IPS DF 19.7 (cell line): ENCODE measurements around the gene BBS9.

ENCODE experiments used
- DNase-seq: peaks from one replicate; pipeline ENCODE4 v3.0.0-alpha.2; 2013; ENCODE audit warnings: low read depth, low spot score

The BBS9 gene

DNA sequence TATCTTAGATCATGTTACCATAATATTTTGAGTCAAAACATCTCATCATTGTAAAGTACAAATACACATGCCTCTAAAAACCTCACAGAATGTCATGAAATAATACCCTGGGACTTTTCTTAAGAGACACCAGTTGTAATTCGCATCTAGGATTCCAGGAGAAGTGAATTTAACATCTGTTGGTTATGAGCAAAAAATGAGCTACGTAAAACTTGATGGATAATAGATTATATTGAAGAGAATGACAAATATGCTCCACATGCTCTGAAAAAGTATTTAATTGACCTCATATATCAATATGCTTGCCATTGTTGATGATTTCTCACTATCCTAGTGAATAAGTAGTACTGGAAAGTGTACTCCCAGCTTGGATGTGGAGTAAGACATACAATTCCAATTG is 227.0 kb downstream of the BBS9 start:
- no peak for DNase-seq

DNA sequence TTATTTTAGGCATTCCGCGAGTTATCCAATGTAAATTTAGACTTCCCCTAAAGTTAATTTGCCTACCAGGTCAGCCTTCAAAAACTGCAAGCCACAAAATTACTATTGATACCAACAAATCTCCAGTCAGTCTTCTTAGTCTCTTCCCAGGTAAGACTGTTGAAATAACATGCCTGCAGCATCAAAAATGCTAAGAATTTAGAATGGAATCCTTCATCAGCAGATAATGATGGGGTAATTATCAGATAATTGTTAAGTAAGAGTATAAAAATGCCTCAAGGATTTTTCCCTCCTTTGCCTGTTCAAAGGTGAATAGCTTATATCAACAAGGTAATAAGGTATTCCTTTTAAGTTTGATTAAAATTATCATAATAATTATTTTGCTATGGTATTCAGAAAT is 228.5 kb downstream of the BBS9 start:
- no peak for DNase-seq

DNA sequence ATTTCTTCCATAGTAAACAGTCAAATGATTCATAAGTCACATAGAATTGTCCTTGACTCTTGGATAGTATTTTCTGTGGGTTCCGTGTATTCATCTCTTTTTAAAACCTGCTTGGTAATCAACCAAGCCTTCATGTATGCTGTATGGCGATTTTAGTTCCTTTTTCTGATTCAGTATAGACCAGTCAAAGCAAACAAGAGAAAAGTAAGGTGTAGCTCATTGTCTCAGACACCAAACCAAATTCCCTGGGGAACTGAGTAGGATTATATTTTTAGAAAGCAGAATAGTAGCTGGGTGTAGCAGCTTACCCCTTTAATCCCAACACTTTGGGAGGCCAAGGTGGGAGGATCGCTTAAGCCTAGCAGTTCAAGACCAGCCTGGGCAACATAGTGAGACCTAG is 240.5 kb downstream of the BBS9 start:
- no peak for DNase-seq

DNA sequence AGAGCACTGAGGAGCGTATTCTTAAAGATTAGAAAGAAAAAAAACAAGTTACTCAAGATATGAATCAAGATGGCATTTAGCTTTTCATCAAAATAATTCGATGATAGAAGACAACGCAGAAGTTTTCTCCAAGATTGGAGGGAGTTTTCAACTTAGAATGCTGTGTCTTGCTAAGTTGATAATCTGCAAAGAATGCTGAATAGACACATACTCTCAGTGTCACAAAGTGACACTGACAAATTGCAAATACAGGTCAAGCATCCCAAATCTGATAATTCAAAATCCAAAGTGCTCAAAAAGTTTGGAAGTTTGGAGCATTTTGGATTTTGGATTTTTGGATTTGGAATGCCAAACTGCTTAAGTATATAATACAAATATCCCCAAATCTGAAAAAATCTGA is 243.8 kb downstream of the BBS9 start:
- DNase-seq = no peak

DNA sequence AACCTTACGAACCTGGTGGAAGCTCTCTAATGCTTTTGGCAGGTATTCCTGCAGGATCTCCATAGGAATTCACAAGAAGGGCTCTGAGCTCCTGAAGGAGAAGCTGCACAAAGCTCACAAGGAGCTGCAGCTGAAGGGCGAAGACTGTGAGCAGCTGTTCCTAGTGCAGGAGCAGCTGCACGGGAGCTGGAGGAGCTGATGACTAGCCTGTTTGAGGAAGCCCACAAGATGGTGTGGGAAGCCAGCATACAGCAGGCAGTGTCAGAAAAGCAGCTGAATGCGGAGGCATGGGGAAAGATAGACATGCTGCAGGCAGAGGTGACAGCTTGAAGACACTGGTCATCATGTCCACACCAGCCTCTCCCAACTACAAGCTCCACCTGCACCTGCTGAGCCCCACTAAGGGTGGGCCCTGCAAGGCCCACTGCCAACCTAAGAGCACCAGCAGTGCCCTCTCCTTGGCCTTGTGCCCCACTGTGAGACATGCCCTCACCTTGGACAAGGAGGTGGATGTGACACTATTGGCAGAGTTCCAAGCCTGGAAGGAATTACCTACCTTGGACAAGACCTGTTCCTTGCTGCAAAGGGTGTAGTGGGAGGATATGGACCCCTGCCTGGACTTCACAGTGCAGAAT is 250.6 kb downstream of the BBS9 start:
- no peak for DNase-seq

DNA sequence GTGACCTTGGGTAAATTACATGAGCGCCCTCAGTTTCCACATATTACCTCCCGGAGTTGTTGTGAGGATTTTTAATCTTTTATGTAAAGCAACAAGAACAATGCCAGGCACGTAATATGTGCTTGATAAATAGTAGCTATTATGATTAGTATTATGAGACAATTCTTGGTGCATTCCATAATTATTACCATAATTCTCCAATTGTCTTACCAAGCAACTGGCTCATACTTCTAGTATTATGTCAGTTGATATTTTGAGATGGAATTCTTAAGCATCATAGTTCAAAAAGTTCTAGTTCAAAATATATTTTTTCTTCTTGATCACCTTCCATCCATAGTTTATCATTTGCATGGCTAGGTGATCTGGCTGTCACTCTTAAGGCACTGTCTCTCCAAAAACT is 259.0 kb downstream of the BBS9 start:
- no peak for DNase-seq

DNA sequence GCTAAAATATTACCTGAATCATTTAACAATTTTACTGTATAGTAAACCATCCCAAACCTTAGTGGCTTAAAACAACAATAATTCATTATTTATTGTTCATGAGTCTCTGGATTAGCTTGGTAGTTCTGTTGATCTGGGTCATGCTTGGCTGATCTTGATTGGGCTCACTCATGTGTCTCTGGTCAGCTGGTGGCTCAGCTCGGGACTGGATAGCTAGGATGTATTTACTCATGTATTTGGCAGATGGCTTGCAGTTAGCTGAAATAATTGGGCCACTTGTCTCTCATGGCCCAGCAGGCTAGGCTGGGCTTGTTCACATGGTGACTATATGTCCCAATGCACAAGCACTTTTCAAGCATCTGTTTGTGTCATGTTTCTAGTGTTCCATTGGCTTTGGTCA is 262.8 kb downstream of the BBS9 start:
- no peak for DNase-seq

DNA sequence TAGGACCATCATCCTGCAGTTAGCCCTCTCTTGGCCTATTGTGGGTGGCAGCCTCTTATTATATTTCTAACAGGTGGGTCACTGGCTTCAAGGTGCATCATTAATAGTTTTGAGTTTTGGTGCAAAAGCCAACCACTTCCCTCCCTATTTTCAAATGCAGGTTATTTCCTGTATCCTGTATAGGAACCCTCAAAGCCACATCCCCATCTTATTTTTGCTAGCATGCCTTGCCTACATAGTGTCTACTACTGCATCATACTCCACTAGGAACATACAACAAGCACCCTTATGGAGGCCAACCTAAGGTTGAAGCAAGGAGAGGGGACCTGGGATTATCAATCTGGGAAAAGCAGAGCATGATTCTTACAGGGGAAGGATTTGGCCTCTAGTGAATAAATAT is 264.4 kb downstream of the BBS9 start:
- no peak for DNase-seq

DNA sequence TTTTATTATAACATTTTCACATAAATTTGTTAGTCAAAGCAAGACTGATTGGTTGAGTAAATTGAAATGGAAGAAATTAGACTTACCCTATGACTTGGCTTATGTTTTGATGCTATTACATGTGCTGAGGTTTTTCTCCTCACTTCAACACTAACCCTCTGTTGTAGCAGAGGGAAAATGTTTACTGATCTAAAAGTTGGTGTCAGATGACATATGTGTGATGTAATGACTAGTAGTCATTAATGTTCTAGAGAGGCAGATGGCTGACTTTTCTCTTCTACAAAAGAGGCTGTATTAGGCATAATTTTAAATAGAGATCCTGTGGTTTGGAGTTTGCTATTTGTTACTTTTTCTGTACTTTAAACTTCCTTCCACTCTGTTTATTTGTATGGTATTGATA is 266.0 kb downstream of the BBS9 start:
- DNase-seq = no peak

DNA sequence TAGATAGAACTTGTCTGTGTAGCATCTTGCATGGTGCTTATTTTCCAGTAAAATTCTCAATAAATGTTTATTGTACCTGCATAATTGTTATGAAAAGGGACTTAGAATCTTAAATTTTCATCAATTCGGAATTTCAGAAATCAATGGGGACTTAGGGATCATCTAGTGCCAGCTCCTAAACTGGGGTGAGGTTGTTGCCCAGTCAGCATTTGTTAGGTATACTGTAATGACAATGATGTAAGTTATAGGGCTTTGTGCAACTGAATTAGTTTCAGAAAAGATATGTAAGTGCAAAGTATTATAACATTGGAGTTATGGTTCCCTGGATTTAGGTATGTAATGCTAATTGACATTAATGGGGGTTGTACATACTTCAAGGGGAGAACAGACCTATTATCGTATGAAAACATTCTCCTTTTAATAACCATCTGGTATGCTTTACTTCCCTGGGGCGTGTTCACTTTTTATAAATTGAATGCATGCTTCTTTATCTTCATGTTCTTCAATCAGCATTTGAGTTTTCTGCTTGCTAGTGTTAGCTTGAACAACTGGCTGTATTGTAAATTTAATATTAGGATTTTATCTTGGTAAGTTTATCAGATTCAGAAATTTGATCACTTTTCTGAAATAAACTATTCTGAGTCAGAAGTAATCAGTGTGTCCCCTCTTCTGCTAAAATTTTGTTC is 270.3 kb downstream of the BBS9 start:
- DNase-seq = no peak

DNA sequence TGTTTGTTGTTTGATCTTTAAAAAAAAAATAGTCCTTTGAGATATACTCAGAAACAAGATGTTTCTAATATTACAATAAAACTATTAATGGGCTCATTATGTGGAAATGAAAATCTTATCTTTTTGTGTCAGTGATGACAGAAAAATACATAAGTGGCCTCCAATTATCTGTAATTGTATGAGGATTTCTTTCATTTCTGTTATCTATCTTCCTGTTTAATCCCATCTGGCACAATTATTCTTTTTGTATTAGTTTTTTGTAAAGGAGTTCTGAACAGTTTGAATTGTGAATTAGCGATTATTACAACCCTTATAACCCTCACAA is 270.8 kb downstream of the BBS9 start:
- no peak for DNase-seq

DNA sequence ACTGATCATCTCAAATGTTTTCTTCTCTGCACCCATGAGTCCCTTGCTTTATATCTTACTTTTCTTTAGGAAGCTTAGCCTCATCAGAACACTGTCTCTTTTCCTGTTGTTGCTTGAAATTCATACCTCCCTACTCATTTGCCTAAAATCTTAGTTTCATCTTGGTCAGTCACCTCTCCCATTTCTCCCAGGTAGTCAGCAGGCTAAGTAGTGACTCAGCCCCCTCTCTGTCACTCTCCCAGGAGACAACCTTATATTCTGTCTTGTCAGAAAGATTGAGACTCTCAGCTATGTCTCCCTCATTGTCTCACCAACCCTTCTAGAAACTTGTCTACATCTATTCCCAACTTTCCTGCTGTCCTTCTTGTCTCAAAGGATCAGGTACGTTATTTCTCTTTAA is 280.9 kb downstream of the BBS9 start:
- DNase-seq = no peak

DNA sequence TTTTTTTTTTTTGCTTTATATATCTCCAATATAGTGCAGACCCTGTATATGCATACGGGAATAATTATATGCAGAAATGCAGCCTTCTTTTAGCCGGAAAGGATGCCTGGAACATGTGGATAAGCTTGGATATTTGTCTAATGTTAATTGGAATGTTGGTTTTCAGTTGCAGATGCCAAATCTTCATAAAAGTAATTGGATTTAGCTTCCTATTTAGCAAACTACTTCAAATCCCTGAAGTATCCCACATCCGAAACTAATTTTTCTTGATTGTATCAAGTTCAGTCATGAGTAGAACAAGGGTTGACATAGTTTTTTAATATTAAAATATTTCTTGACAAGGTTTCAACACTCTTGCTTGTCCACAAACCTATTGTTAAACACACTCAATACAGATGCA is 281.7 kb downstream of the BBS9 start:
- no peak for DNase-seq

DNA sequence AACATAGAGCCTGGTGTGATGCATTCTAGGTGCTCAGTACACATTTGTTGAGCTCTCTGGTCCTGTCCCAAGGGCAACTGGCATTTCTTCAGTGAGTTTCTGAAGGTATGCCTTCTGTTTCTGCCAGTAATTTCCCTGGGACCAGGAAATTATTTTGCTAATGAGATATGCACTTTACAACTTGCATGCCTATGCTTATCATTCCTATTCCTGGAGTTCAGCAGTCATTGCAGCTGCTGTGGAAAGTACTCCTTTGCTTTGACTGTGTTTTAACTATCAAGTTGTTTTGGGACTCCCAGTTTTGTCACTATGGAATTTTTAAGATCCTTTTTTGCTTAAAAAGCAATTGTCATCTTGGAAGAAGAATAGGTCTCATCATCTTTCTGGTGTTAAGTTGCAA is 283.0 kb downstream of the BBS9 start:
- no peak for DNase-seq

DNA sequence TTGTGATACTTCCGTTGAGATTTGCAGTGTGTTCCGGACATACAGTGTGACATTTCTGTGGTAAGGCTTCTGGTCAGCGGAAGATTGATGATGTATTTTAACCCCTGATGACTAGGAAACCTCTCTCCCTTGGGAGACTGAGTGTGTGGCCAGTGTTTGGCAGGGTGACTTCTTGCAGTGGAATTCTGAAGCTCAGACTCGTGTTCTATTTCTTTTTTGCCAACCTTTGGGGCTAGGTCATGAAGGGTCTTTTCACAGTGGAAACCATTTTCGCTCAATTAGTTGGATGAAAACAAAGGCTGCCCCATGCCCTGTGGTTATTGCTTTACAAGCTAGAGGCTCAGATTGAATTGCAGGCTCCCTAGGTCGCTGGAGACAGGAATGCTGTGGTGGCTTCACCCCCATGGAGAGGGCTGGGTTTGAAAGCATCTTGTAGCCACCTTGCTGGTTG is 288.9 kb downstream of the BBS9 start:
- DNase-seq = peak; percentile 47

DNA sequence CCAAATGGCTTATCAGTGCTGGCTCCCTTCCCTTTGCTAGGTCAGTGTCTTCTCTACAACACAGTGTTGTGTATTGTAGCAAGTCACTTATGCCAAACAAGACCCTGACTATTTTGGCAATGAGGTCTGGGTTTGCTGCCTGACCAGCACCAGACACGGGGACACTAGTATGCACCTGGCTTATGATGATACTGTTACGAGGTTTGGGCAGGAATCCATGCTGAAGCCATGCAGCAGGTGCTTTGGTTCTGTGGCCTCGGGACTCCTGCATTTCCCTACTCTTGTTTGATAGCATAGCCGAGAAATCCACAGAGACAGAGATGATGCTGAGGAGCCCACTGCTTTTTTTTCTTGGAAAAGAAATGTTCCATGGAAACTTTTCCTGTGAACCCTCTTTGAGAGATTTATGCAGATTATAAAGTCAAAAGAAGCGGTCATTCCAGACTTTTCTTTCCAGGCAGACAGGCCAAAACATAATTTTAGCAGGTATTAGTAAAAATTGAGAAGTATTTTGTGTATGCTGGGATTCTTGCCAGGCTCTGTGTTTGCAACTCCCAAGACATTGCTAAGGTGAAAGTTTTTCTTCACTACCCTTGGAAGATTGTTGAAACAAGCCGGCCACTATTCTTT is 291.1 kb downstream of the BBS9 start:
- DNase-seq = no peak

DNA sequence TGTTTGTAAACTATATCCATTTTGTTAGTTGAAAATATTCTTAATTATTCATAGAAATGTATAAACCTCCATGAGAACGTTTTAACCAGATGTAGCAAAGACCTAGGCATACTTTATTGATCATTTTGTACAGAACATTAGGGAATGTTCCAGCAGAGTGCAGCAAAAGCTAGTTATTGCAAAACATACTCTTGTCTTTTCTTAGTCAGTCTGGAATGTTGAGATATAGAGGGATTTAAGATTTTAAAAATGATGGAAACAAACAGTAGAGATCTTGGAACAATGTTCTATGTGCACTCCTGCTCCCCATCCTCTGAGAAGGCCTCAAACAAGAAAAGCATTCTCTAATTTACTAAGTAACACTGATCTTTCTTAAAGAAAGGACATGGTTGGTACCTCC is 292.1 kb downstream of the BBS9 start:
- no peak for DNase-seq

DNA sequence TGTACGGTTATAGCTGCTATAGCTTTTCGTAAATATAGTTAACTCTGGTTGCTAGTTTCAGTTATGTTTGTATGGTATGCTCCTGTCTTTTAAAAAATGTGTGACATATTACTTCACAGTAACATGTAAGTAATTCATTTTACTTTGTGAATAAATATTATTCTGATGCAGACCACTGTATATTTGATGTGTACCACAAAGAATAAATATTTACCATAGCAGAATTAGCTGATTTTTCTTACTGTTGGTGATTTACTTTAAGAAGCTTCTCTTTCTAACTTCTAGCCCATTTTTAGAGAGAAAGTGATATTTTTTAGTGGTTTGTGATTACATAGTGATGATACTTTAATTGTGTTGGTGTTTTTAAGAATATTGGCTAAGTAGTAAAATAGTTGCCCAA is 292.8 kb downstream of the BBS9 start:
- no peak for DNase-seq

DNA sequence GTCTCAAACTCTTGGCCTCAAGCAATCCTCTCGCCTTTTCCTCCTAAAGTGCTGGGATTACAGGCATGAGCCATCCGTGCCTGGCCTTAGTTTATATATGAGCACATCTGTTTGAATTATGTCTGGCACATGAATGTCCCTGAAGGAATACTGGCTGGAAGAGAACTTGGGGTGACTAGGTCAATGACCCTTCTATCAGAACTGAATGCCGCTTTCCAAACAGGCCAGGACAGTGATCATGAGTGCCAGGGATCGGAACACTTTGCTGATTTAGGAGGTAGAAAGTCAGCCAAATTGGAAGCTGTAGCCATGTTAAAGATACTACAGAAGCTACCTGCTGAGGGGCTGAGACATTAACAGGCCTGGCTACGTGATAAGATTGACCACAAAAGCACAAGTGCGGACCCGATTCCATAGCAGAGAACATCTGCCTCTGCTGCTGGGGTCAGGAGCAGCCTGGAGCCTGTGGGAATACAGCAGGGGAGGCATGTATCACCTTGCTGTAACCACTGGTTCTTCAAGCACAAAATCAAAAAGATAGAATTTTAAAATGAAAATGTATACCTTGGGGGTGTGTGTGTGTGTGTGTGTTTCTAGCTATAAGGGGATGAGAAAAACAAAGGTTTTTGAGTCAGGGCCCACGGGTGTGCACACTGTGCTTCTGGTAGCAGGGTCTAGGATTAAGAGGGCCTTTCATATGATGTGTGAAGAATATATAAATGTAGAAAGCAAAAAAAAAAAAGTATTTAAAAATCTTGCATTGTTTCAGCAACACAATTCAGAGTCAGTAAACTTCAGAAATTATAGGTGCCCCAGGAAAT is 293.7 kb downstream of the BBS9 start:
- no peak for DNase-seq

DNA sequence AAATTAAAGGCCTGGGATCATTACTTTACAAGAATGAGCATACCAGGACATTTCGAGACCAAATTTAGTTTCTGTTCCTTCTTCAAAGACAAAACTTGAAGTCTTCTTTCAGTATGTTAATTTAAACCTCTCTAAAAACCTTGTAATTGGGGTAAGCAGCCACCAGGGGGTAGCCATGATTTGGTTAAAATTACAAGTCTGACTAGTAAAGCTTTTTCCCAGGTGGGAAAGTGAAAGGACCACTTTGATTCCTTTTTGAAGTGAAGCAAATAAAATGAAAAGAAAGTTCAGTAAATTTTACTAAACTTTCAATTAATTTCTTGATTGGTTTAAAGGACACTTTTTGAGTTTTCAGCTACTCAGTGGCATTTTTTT is 294.3 kb downstream of the BBS9 start:
- no peak for DNase-seq

DNA sequence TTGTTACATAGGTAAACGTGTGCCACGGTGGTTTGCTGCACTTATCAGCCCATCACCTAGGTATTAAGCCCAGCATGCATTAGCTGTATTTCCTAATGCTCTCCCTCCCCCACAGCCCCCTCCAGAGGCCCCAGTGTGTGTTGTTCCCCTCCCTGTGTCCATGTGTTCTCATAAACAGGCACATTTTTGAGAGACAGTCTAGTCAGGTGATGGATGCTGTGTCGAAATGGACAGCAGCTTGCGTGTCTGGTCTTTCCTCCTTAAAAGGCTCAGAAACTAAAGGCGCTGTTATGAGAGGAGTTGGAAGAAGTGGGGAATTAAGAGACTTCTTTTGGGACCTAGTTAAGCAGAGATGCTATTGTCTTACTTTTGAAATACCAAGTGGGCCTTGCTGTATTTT is 296.0 kb downstream of the BBS9 start:
- DNase-seq = no peak

DNA sequence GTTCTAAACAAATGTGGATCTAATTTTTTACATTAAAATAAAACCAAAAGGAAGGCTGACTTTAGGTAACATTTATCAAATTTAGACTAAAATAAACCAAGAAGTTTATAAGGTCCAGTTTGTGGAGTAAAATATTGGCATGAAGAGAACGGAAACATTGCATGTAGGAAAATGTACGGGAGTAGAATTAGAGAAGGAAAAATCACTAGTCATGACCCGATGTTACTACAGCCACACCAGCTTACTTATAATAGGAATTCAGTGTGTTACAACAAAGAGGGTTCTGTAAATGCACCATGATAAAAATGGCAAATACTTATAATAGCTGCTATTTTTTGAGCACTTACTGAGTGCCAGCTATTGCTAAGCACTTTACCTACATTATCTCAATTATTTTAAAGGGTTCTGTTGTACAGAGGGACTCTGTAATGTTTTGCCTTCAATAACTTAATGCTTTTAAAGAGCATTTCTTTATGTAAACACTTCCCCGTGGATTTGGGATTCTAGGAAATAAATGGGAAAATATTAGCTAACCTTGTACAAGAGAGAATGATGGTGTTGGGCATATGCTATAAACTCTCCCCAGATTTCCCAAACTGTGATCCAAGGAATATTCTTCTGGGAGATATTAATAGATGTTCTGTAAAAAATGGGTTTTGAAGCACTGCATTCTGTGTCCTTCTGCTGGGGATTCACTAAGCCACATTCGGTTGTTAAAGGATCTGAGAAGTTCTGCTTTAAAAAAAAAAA is 296.7 kb downstream of the BBS9 start:
- no peak for DNase-seq
